ENCODE results near the gene SLC35D3. TPM values are rescaled to one million over a fixed set of nuclear protein-coding genes. Genes with fewer than 3 reads are reported as not detected.

The SLC35D3 gene
- total RNA-seq, 1 experiment from 2014 or later = not detected

- no peaks in the 10 kb centered on the region for H3K27me3 ChIP-seq (ENCODE audit: insufficient read depth, low read length)
- DNase-seq (ENCODE audit: low read depth, low spot score) = no peak
- H3K9me2 ChIP-seq (ENCODE audit: insufficient read depth) = no peaks in the 10 kb centered on the region
- no peak overlapping the region for H2AFZ ChIP-seq (ENCODE audit: low read depth, low read length, poor library complexity, severe bottlenecking)
- no peak for ATAC-seq
- intact Hi-C loops (cut with micrococcal nuclease) = no loop called here
- no peak overlapping the region for H3K4me2 ChIP-seq (ENCODE audit: low read length)
- H4K20me1 ChIP-seq (ENCODE audit: insufficient read depth) = no peaks in the 10 kb centered on the region
- no peak overlapping the region for H3K27ac ChIP-seq (ENCODE audit: low read depth, low read length)
- H3K9ac ChIP-seq (ENCODE audit: low read length) = no peak overlapping the region
- TF ChIP-seq CEBPB (IDR thresholded peaks at IDR 0.05; ENCODE audit: low read depth) (no peak), CTCF (IDR thresholded peaks at IDR 0.05 in 2 of 3, conservative IDR thresholded peaks at IDR 0.05 in 1 of 3; ENCODE audit: borderline replicate concordance in 1 of 3, insufficient read depth in 1 of 3, low read depth in 2 of 3, low read length in 2 of 3) (no peak), ZBTB33 (IDR thresholded peaks at IDR 0.05; ENCODE audit: extremely low read depth, insufficient replicate concordance, low read length) (no peak), ZNF274 (IDR thresholded peaks at IDR 0.05; ENCODE audit: low read depth, low read length) (no peak)
- no peaks in the 10 kb centered on the region for H3K9me3 ChIP-seq (ENCODE audit: control insufficient read depth in 1 of 2, insufficient read depth in 1 of 2, low read depth in 1 of 2, low read length in 2 of 2)
- H3K4me3 ChIP-seq (replicated peaks in 1 of 2; ENCODE audit: low read depth in 1 of 2, low read length in 2 of 2) = no peak overlapping the region
- RAD21 ChIA-PET (ENCODE audit: low non-redundant PET in 1 of 2, low total read pairs in 2 of 2, uncharacterized antibody in 2 of 2, unreplicated experiment in 2 of 2) = no interaction called here
- BruUV-seq (replicated peaks) = no TSS peak
- no peaks in the 10 kb centered on the region for H3K4me1 ChIP-seq (ENCODE audit: control insufficient read depth in 1 of 2, insufficient read depth in 2 of 2, low read length in 2 of 2)
- CTCF ChIA-PET = no interaction called here
- H3K36me3 ChIP-seq (ENCODE audit: control insufficient read depth in 1 of 2, insufficient read depth in 2 of 2, low read length in 2 of 2) = no peaks in the 10 kb centered on the region
- POLR2A ChIA-PET = no interaction called here
- no peaks in the 10 kb centered on the region for H3K79me2 ChIP-seq (ENCODE audit: insufficient read depth, low read length)
These were observed 32.6 kb upstream of the SLC35D3 start for GRCh38 chr6:136889271-136890193.

Measured in HCT116 (cell line).